ENCODE measurements around the gene MPPED1.

Gene MPPED1

GRCh38 chr22:43431808-43432554 lies 20.2 kb downstream of the MPPED1 start:
- no peak for DNase-seq (ENCODE audit: low read depth)

GRCh38 chr22:43432883-43433415 lies 21.1 kb downstream of the MPPED1 start:
- DNase-seq (ENCODE audit: low read depth): no peak

- DNase-seq (ENCODE audit: low read depth): no peak
Measured at GRCh38 chr22:43433451-43434274, 21.8 kb downstream of the MPPED1 start.

DNA sequence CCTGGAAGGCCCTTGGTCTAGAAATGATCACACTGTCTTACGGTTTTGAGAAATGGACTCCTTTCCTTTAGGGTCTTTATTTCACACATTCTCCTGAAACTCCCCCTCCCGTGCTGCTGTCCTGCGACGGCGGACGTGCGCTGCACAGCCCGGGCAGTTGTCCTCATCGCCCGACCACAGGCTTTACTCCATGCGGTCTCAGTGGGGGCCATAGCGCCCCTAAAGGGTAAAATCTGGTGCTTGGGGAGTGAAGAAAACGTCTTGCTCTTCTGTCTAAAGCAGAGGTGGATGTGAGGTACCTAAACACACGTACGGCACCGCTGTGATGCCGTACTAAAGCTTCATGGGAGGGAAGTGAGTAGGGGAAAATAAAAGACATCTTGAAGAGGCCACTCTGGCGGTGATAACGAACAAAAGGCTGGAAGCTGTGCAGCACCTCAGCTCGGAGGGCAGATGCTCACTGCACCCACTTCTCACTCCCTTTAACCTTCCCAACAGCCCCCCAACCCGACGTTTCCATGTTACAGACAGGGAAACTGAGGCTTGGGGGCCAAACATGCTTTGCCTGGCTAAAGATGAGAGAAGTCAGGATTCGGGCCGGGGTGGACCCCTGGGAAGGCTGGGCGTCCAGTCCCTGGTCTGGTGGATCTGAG lies 22.6 kb downstream of the MPPED1 start:
- no peak for DNase-seq (ENCODE audit: low read depth)

- DNase-seq (ENCODE audit: low read depth): no peak
Measured at GRCh38 chr22:43434928-43435311, 23.1 kb downstream of the MPPED1 start.

DNA sequence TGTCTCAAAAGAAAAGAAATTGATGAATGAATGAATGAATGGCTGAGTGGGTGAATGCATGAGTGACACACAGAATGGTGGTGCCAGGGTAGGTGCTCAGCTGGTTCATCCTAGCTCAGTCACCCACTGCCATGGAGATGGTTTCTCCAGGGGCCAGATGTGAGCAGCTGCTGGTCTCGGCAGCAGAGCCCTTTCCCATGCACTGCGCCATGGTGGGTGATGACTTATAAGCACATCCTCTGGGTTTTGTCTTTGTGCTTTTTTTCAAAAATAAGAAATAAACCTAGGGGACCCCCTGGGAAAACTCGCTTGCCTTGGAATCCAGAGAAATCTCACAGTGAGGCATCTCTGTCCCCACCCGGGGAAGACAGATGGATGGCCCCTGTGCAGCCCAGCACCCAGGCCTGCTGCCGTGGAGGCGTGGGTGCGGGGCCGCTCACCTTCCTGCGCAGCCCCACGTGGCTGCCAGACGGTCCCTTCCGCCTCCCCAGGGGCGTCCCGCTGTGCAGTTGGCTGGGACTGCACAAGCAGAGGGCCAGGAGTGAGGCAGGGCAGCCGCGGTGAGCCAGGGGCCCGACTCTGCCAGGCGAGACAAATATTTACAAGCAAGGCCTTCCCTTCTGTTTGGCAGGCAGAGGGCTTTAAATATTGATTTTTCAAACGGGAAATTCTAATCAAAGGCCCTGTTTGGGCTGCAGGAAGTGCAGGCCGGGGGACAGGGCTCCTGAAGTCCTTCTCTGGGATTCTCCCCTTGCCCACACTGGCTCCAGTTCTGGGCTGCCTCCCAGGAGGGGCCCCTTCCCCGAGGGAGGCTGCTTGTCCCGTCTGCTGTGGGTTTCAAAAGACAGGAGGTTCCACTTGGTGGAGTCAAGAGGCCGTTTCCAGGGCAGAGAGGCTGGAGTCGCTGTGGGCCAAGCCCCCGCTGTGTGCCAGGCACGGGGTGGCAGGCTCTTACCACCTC lies 24.3 kb downstream of the MPPED1 start:
- no peak for DNase-seq (ENCODE audit: low read depth)

GRCh38 chr22:43436868-43437267 lies 25.1 kb downstream of the MPPED1 start:
- no peak for DNase-seq (ENCODE audit: low read depth)

GRCh38 chr22:43437871-43438475 lies 26.2 kb downstream of the MPPED1 start:
- no peak for DNase-seq (ENCODE audit: low read depth)

DNA sequence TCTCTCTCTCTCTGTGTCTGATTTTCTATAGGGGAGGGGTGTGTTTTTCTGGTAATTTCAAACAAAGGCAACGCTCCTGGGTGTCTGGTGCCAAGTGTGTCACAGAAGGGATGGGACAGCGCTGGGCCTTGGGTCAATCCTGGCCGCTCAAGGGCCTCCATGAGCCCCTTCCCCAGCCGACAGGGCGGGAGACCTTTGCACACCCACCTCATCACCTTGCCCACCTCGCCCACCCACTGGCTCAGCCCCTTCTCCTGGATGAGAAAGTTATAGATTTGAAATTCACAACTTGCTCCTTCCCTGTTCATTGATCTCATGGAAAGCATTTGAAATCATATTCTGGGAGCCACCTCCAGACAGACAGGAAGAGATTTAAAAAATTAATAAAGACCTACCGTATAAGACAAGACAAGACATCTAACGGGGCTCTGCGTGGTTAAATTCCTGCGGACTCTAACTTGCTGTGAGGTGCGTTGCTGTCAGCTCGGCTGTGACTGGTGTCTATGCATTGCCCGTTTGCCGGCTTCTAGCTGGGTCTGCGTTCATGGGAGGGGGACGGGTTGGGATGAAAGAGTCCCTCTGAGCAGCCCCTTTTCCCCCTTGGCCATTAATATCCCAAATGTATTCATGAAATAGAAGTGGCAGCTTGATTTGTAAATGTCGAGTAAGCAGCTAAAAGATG lies 27.0 kb downstream of the MPPED1 start:
- DNase-seq (ENCODE audit: low read depth): no peak

DNA sequence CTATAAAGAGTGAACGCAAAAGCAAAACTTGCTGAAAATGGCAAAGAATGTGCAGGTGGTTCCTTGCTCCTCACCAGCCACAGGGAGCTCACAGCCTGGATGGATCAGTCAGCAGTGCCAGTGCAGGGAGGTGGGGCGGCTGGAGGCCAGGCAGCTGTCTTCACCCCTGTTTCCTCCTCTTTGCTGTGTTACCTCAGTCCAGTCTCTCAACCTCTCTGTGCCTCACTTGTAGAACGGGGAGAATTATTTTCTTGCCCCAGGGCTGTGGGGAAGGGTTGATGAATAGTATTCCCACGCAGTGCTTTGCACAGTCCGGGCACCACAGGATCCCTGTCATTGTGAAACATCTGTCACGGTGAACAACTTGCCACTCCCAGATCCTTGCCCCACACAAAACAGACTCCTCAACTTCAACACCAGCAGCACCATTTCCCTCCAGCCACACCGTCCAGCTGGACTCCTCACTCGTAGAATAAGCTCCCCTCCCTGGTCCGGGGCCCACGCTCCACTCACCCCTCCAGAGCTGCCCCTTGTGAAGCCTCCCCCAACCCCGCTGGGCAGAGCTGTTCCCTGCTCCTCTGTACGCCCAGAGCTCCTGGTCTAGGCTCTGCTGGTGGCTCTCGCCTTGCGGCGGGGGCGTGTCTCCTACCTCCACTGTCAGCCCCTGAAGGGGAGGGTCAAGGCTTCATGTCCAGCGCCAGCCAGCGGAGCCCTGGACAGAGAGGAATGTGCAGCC lies 27.7 kb downstream of the MPPED1 start:
- DNase-seq (ENCODE audit: low read depth): no peak

DNA sequence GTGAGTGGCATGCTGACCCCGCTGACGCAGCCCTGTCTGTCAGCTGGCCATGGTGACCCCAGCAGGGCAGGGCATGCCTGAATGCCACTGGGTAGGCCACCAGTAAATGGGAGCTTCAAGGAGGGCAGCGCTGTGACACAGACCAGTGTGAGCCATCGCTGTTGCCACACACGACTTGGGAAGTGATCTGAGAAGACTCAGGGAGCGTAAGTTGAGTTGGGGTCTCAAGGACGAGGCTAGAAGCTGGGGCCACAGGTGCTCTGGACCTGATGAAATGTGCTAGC lies 28.2 kb downstream of the MPPED1 start:
- DNase-seq (ENCODE audit: low read depth): no peak

- no peak for DNase-seq (ENCODE audit: low read depth)
Measured at GRCh38 chr22:43440556-43440955, 28.7 kb downstream of the MPPED1 start.

GRCh38 chr22:43441216-43441615 lies 29.4 kb downstream of the MPPED1 start:
- no peak for DNase-seq (ENCODE audit: low read depth)

- DNase-seq (ENCODE audit: low read depth): no peak
Measured at GRCh38 chr22:43441751-43442150, 29.9 kb downstream of the MPPED1 start.

DNA sequence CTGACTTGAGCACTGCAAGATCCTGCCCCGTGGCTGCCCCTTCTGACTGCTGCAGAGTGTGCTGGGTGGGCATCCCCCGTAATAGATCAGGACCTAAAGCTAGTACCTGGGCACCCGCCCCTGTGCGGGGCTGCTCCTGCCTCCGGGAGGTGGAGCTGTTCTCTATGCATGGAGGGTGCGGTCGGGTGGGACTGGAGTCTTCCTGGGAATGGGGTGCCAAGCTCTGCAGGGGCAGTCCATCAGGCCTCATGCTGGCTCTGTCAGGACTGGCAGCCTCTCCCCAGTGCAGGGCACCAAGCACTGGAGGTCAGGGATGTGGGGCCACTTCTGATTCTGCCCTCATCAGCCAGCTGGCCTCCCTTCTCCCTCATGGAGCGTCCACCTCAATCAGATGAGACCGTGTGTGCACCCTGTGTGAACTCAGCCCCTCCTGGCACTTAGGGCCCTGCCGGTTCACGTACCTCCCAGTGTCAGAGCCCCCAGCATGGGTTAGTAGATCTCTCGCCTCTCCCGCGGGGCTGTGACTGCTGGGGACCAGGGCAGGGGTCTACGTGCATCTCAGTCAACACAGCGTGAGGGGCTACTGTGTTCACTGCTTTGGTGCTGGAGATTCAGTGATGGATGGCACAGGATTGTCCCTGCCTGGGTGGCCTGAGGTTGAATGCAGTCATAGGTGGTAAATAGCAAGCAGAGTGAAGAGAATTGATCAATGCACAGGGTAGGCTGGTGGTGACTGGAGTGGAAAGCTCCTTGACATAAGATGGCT lies 30.8 kb downstream of the MPPED1 start:
- DNase-seq (ENCODE audit: low read depth): no peak

DNA sequence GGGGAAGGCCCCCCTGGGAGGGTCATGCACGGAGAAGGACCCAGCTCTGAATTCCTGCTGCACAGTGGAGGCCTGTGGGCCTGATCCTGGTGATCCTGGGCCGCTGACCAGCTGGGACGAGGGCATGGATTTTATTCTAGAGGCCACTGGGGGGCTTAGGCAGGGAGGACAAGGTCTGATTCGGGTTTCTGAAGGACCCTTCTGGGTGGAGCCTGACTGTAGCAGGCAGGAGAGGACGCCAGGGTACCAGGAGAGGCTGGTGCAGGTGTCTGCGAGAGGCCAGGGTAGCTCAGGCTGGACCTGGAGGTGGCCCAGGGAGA lies 31.3 kb downstream of the MPPED1 start:
- no peak for DNase-seq (ENCODE audit: low read depth)

- DNase-seq (ENCODE audit: low read depth): no peak
Measured at GRCh38 chr22:43446037-43446803, 34.4 kb downstream of the MPPED1 start.

GRCh38 chr22:43446916-43447315 lies 35.1 kb downstream of the MPPED1 start:
- no peak for DNase-seq (ENCODE audit: low read depth)

DNA sequence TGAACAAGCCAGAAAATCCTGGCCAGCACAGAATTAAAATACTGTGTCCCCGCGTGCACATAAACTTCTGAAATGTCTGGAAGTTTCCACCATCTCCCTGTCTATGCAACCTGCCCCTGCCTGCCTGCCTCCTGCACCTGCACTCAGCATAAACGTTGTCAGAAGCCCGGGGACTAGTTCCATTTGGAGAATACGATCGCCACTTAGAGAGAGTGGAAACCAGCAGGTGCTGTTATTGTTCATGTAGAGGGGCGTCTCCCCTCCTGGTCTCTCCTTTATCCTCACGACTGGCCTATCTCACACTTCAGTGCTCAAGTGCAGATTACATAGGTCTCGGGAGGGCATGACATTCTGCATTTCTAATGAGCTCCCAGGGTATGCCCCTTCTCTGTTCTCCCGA lies 35.6 kb downstream of the MPPED1 start:
- DNase-seq (ENCODE audit: low read depth): no peak
